SU-DHL-6 (cell line): ENCODE data around the gene RPS27A.

Source experiments
- EZH2phosphoT487 ChIP-seq: fragments of 200-600 bp; sonication (generic), shearing (Covaris generic); conservative IDR thresholded peaks from 2 replicates; pipeline ENCODE4 v1.6.1; 2018; ENCODE audit warnings: mild to moderate bottlenecking, antibody characterized with exemption, low read length, moderate library complexity, mixed read lengths
- TF ChIP-seq, protein P1 (sequence below): fragments of 200-600 bp; sonication (generic); IDR thresholded peaks from one replicate; pipeline ENCODE4 v1.5.1; 2017; ENCODE audit warnings: antibody characterized with exemption, mild to moderate bottlenecking, low read length, moderate library complexity; ENCODE audit not compliant: insufficient read depth, poor library complexity, severe bottlenecking

- TF ChIP-seq, protein P1, sequence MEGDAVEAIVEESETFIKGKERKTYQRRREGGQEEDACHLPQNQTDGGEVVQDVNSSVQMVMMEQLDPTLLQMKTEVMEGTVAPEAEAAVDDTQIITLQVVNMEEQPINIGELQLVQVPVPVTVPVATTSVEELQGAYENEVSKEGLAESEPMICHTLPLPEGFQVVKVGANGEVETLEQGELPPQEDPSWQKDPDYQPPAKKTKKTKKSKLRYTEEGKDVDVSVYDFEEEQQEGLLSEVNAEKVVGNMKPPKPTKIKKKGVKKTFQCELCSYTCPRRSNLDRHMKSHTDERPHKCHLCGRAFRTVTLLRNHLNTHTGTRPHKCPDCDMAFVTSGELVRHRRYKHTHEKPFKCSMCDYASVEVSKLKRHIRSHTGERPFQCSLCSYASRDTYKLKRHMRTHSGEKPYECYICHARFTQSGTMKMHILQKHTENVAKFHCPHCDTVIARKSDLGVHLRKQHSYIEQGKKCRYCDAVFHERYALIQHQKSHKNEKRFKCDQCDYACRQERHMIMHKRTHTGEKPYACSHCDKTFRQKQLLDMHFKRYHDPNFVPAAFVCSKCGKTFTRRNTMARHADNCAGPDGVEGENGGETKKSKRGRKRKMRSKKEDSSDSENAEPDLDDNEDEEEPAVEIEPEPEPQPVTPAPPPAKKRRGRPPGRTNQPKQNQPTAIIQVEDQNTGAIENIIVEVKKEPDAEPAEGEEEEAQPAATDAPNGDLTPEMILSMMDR: no peak
- no peak for TF ChIP-seq EZH2phosphoT487
These were observed 50.6 kb downstream of the RPS27A start for GRCh38 chr2:55283083-55283482.
